Measurements from ENCODE around the gene CCDC12. TPM values are rescaled to one million over a fixed set of nuclear protein-coding genes. Genes with fewer than 3 reads are reported as not detected.

The CCDC12 gene
- total RNA-seq, 1 donor from 2014 or later, result 64.3 TPM

GRCh38 chr3:46888705-46889104 is 87.8 kb downstream of the CCDC12 start:
- peaks cover 8% of the 10 kb centered on the region for H3K4me1 Mint-ChIP-seq (ENCODE audit: low read depth)
- H3K27ac Mint-ChIP-seq, result no peak overlapping the region
- no peaks in the 10 kb centered on the region for H3K36me3 Mint-ChIP-seq (ENCODE audit: insufficient read depth)
- no peak for TF ChIP-seq CTCF (IDR thresholded peaks at IDR 0.05; ENCODE audit: unreplicated experiment)
- DNase-seq (ENCODE audit: low spot score, unreplicated experiment), result no peak
- peaks cover 84% of the 10 kb centered on the region for H3K27me3 Mint-ChIP-seq
- H3K9me3 Mint-ChIP-seq (ENCODE audit: low read depth), result no peaks in the 10 kb centered on the region
- H3K4me3 Mint-ChIP-seq (ENCODE audit: low read depth), result no peak overlapping the region

GRCh38 chr3:46887980-46888494 is 88.5 kb downstream of the CCDC12 start:
- no peak for DNase-seq (ENCODE audit: low spot score, unreplicated experiment)

GRCh38 chr3:46885612-46886011 is 90.9 kb downstream of the CCDC12 start:
- no peaks in the 10 kb centered on the region for H3K9me3 Mint-ChIP-seq (ENCODE audit: low read depth)
- H3K27ac Mint-ChIP-seq, result no peak overlapping the region
- no peaks in the 10 kb centered on the region for H3K36me3 Mint-ChIP-seq (ENCODE audit: insufficient read depth)
- DNase-seq (ENCODE audit: low spot score, unreplicated experiment), result no peak
- H3K4me3 Mint-ChIP-seq (ENCODE audit: low read depth), result no peak overlapping the region
- no peak for TF ChIP-seq CTCF (IDR thresholded peaks at IDR 0.05; ENCODE audit: unreplicated experiment)
- peaks cover 5% of the 10 kb centered on the region for H3K4me1 Mint-ChIP-seq (ENCODE audit: low read depth)
- peaks cover 74% of the 10 kb centered on the region for H3K27me3 Mint-ChIP-seq

More at GRCh38 chr3:46887980-46888494, 88.5 kb downstream of the CCDC12 start:
- H3K4me3 Mint-ChIP-seq (ENCODE audit: low read depth), result no peak overlapping the region
- H3K9me3 Mint-ChIP-seq (ENCODE audit: low read depth), result no peaks in the 10 kb centered on the region
- peaks cover 8% of the 10 kb centered on the region for H3K4me1 Mint-ChIP-seq (ENCODE audit: low read depth)
- no peak overlapping the region for H3K27ac Mint-ChIP-seq
- peaks cover 83% of the 10 kb centered on the region for H3K27me3 Mint-ChIP-seq
- no peak for TF ChIP-seq CTCF (IDR thresholded peaks at IDR 0.05; ENCODE audit: unreplicated experiment)
- no peaks in the 10 kb centered on the region for H3K36me3 Mint-ChIP-seq (ENCODE audit: insufficient read depth)

- peaks cover 5% of the 10 kb centered on the region for H3K4me1 Mint-ChIP-seq (ENCODE audit: low read depth)
- H3K9me3 Mint-ChIP-seq (ENCODE audit: low read depth), result no peaks in the 10 kb centered on the region
- peaks cover 77% of the 10 kb centered on the region for H3K27me3 Mint-ChIP-seq
- DNase-seq (ENCODE audit: low spot score, unreplicated experiment), result no peak
- H3K4me3 Mint-ChIP-seq (ENCODE audit: low read depth), result no peak overlapping the region
- H3K36me3 Mint-ChIP-seq (ENCODE audit: insufficient read depth), result no peaks in the 10 kb centered on the region
- no peak overlapping the region for H3K27ac Mint-ChIP-seq
- TF ChIP-seq CTCF (IDR thresholded peaks at IDR 0.05; ENCODE audit: unreplicated experiment), result no peak
Measured at GRCh38 chr3:46884929-46885328, 91.6 kb downstream of the CCDC12 start.

GRCh38 chr3:46884427-46884826 is 92.1 kb downstream of the CCDC12 start:
- Mint-ChIP-seq H3K36me3 (ENCODE audit: insufficient read depth) (no peaks in the 10 kb centered on the region), H3K9me3 (ENCODE audit: low read depth) (no peaks in the 10 kb centered on the region), H3K4me3 (ENCODE audit: low read depth) (no peak overlapping the region), H3K27ac (no peak overlapping the region), H3K4me1 (ENCODE audit: low read depth) (peaks cover 5% of the 10 kb centered on the region), H3K27me3 (peaks cover 78% of the 10 kb centered on the region)
- no peak for TF ChIP-seq CTCF (IDR thresholded peaks at IDR 0.05; ENCODE audit: unreplicated experiment)
- no peak for DNase-seq (ENCODE audit: low spot score, unreplicated experiment)

All from progenitor cell of endocrine pancreas (in vitro differentiated cells).